Putamen (tissue), 1 donor: ENCODE results near the gene PHGDH.

Experiments
- DNase-seq: peaks from one replicate; pipeline ENCODE4 v3.0.0-alpha.2; 2016; ENCODE audit warnings: low spot score

PHGDH gene

DNA sequence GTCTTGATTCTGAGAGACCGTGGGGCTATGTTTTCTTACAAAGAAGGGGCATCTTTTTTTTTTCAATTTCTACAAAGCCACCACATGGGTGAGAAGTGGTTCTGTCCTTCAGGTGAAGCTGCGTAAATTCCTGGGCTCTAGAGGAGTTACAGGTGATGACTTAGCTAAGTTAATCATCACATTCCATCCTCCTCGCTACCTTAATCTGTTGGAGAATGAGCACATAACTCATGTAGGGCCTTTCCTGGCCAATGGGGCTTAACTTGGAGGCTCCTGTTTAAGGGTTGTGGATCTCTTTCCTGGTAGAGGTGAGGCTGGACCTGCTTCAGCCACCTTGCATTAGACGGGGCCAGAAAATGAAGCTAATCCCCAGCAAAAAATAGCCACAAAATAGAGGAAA, 79.6 kb downstream of the PHGDH start:
- no peak for DNase-seq
